GM18519 (cell line): ENCODE data around the gene MACROD2.

ENCODE experiments used
- ATAC-seq: cut with Tn5 transposase; IDR thresholded peaks from one replicate; pipeline ENCODE4 v1.9.1; 2021; ENCODE audit warnings: mild to moderate bottlenecking, moderate library complexity; ENCODE audit not compliant: unreplicated experiment, low FRiP score

Gene MACROD2

DNA sequence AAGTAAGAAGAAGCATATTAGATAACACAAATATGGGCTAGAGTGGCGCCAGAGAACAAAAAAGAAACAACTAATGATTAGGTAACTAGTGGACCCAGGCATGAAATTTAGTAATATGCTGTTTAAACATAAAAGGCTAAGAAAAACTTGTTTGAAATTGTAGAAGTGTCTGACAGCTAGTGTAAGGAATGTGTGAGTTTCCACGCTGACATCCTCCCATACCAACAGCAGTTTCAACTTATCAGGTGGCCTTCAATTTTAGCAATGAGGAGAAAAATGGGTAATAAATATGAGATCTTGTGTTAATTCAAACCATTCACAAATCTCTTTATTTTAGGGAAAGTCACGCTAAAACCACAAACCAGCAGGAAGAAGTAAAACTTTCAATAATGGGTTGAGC is 782.3 kb downstream of the MACROD2 start:
- no peak for ATAC-seq

- ATAC-seq, result no peak
Observed at GRCh38 chr20:14778096-14778495, 782.8 kb downstream of the MACROD2 start.

GRCh38 chr20:14778875-14779274 is 783.6 kb downstream of the MACROD2 start:
- ATAC-seq, result no peak

- ATAC-seq, result no peak
Observed at GRCh38 chr20:14780508-14780907, 785.2 kb downstream of the MACROD2 start.

DNA sequence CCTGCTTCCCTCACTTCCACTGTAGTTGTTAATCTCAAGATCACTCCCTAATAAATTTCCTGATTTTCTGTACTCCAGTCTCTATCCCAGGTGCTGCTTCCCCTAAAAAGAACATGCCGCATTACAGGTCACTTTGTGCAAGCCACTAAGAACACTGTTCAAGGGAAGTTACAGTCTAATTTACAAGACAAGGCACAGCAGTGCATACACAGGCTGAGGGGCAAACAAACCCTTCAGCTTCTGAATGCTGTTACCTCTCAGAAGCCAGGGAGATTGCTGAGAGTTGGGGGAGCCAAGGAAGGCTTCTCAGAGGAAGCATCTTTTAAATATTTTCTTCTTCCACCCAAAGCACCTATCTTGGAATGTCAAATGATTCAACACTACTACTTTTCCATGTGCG is 787.4 kb downstream of the MACROD2 start:
- ATAC-seq, result no peak

DNA sequence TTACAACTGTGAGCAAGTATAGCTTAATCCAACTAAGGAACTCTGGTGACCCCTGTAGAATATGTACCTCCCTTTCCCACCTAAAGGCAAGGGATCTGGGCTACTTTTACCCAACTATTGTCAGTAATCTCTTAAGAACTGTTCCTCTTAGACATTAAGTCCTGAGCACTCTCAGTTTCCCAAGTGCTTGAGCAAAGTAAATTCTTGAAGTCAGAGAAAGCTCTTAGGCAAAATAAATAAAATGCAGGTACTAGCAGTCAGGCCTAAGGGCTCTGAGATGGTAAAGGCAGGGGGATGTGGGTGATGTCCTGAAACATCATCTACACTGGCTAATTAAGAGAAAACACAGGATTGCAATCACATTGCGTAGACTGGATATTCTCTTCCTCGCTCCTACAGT is 788.5 kb downstream of the MACROD2 start:
- no peak for ATAC-seq

DNA sequence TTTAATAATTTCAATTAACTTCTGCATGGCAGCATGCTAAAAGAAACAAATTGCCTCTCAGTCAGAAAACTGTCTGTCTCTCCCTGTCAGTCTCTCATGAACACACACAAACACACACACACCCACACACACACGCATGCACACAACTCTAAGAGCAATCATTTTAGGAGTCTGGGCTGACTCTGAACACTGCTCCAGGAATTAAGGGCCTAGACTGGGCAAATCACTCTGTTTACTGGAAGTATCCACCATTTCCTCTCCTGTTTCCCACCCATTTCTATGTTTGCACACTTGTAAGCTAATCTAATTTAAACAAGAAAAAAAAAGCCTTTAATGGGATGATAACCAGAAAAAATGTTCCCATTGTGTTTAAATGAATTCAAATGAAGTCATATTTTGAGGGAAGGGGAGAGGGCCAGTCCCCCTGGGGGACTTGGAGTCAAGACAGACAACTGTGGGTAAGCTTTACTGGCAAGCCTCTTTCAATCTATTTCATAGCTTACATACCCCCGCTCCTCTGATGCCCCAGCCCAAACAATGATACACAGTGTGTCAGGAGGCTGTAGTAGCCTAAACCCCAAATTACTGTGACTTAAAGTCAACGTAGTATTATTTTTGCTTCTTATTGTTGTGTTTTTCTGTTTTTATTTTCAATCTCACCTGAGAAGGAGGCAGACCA is 789.9 kb downstream of the MACROD2 start:
- ATAC-seq, result no peak

DNA sequence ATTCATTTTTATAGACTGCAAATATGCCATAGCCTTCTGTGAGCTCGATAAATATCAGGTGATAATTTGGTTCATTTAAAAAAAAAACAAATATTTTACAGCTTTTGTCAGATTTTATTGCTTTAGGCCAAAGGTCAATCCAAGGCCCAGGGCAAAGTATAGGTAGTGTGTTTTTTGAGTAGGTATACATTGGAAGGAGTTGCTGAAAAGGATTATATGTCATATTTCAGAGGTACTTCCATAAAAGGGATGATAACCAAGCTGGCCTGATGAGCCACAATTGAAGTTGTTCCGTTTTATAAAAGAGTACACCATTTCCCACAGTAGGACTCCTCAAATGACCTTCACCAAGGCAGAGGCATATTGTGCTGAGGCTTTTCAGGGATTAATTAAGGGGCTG is 794.9 kb downstream of the MACROD2 start:
- no peak for ATAC-seq

DNA sequence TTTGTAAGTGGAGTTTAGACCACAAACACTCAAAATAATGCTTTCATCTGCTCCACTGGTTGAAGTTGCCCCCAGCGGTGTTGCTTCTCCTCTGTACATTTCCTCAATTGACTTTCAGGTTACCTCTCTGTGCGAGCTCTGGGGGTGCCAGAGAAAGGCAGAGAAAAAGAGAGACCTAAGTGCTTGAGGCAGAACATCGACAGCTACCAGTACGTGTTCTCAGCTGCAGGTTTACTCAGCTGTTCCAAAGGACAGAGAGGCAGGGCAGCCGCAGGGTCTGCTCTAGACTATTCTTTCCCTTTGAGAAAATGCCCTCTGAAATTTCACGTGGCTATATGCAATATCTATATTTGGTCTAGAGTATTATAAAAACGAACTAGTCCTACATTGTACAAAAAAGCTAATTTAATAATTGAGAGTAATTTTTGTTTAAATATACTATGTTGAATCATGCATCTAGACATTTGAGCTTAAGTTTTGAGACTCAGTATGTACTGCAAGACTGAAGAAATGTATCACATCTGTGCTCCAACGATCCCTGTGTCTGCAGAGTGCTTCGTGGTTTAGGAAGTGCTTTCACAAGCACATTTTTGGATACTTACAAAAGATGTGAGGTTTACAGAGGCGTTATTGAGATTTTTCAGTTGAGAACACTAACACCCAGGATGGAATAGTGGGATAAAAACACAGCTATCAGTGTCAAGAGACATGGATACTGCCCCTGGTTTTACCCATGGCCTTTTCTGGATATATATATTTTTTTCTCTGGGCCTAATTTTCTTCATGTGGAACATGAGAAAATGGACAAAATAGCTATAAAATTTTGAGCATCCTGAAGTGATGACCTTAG is 795.7 kb downstream of the MACROD2 start:
- ATAC-seq, result no peak

- no peak for ATAC-seq
Observed at GRCh38 chr20:14792915-14793314, 797.6 kb downstream of the MACROD2 start.

DNA sequence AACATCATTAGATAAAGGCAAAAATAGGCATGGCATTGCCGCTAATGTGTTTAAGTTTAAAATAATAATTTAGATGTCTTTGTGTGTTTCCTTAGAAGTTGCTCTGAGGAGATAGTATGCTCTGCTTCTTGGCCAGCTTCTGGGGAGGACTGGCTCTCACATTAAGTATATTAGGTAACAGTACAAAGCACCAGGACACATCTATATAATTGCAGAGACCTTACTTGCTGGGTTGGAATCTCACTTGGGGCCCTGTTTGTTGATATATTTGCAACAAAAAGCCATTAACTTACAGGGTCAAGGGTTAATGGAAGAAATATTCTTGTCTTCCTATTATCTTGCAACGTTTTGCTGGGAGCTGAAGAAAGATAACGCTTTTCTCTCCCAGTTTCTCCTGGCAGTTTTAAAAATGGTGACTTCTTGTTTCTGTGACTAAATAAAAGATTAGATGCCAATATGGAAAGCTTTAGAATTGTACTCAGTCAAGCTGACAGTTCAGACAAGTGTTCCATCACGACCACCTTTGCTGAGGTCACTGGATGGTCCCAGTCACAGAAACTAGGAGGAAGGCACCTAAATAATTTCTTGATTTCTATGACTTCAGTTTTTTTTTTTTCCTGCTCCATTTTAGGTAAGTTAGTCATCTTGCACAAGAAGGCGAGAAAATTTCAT is 804.4 kb downstream of the MACROD2 start:
- ATAC-seq, result no peak

DNA sequence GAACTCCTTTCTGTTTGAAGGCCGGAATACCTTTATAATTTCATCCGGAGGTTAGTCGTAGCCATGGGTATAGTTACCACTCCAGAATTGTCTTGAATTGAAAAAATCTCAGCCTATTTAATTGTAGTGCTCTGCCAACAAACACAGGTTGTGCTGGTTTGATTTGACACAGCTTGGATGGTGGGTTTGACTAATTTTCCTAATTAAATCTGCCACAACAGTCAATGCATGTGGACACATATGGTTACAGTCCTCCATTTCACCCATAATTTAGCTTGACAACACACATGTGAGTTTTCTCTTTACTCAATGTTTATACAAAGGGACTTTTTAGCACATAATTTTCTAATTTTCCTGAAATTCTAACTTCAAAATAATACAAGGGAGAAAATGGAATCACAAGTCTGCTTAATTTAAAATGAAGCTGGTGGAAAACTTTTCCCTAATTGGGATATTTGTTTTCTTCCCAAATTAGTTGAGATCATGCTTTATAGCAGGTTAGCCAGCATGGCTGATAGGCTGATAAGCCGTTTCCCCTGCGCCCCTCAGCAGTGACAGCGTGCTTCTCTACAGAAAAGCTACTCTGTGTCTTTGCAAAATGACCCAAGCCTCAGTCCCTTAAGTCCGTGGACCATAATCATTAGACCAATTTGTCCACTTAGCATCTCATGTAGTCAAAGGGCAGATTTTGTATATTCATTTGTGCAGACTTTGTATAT is 805.5 kb downstream of the MACROD2 start:
- no peak for ATAC-seq

- ATAC-seq, result no peak
Observed at GRCh38 chr20:14801591-14802325, 806.4 kb downstream of the MACROD2 start.

- ATAC-seq, result no peak
Observed at GRCh38 chr20:14807224-14807623, 811.9 kb downstream of the MACROD2 start.

DNA sequence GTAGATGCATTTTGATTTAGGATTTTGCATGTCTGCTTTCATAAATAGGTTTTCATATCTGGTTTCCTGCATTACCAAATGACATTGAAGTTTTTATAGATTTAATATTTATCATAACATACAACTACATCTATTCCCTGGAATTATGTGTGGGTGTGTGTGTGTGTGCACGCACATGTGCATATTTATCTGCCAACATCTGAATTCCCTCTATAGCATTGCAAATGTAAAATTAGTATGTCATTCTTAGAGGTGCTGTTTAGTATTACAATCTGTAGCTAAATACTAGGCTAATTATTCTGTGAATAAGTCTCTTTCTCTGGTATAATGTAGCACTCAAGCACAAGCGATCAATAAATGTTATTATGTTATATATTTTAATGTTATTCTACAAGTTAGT is 820.0 kb downstream of the MACROD2 start:
- no peak for ATAC-seq

DNA sequence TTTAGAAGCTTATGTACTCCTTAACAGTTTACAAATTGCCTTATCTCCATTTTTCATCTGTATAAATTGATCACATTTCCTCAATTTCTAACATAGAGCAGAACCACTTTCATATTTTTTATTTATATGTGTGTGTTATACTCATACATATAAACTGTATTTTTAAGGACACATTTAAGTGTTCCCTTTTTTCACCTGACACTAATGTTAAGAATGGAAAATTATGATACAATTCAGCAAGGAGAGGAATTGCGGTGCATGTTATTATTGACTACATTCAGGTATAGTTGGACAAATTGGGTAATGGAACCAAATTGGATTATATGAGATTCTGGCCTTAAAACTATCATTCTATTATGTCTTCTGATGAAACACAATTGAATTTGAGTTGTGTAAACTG is 821.2 kb downstream of the MACROD2 start:
- no peak for ATAC-seq

DNA sequence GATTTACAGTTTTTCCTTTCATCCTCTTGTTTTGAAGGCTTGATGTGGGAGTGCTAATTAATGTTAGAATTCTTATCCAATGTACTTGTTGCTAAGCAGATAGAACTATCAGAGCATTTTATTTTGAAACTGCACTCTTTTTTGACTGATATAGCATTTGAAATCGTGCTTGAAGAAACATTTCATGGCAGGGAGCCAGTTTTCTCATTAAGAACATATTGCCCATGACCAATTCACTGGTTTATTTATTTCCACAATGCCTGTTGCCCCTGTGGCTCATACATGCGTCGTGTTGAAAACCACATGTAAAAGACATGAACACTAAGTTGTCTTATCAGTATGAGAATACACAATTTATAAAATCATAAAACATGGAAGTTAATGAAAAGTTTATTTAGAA is 821.8 kb downstream of the MACROD2 start:
- no peak for ATAC-seq

GRCh38 chr20:14820771-14821170 is 825.5 kb downstream of the MACROD2 start:
- ATAC-seq, result no peak

DNA sequence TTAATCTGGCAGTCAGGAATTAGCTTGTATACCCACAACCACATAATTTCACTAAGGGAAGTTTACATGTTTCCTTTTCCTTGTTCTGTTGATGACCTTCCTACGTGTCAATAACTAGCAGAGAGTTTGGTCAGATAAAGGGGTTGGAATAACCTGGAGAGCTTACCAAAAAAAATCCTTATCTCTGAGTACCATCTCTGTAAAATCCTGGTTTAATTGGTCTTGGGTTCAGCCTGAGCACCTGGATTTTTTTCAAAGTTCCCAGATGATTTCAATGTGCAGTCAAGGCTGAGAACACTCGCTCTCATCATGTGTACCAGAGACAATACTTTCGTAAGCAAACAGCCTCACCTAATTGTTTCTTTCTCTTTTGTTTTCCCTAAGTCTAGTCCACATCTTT is 825.9 kb downstream of the MACROD2 start:
- ATAC-seq, result no peak

- no peak for ATAC-seq
Observed at GRCh38 chr20:14824996-14825395, 829.7 kb downstream of the MACROD2 start.
